B cell (primary cell): Measurements from ENCODE around the gene CACNA1A. TPM values are rescaled to one million over a fixed set of nuclear protein-coding genes. Genes with fewer than 3 reads are reported as not detected.

ENCODE experiments used
- ATAC-seq: fragments of 200-7000 bp; cut with Tn5 transposase; one replicate; pipeline ENCODE4 v1.10.0; 2021; ENCODE audit warnings: low read depth, mild to moderate bottlenecking, moderate number of reproducible peaks, moderate library complexity
- CTCF ChIA-PET: fragments of 350-600 bp; sonication (Branson Sonifier 250); formaldehyde crosslinking; loops from one replicate; lab custom pipeline; 2021; ENCODE audit warnings: antibody characterized with exemption, inconsistent platforms; lab: Charles Lee
- POLR2A ChIA-PET: fragments of 350-600 bp; sonication (Branson Sonifier 250); formaldehyde crosslinking; loops from one replicate; lab custom pipeline; 2021; ENCODE audit warnings: antibody characterized with exemption; lab: Charles Lee
- DNase-seq: peaks from one replicate; pipeline ENCODE4 v3.0.0; 2013
- H2AFZ ChIP-seq: 2 replicates; pipeline ENCODE4 v1.6.1; 2012; ENCODE audit warnings: mild to moderate bottlenecking, low read depth, low read length; ENCODE audit not compliant: insufficient read depth, poor library complexity, severe bottlenecking
- H3K27ac ChIP-seq, 2 donors: 1 replicate in 1 of 2; 2 replicates in 1 of 2; pipeline ENCODE4 v1.5.1; 2012 to 2013; ENCODE audit warnings: low read length in 2 of 2, mild to moderate bottlenecking in 2 of 2, moderate library complexity in 1 of 2
- H3K27me3 ChIP-seq, 4 experiments: fragments of 200-600 bp in 1 of 4; sonication (generic) in 1 of 4; replicated peaks in 1 of 4; 1 replicate in 2 of 4; 2 replicates in 2 of 4; pipeline versions ENCODE4 v1.6.1 to v1.7.0; 2013 to 2016; ENCODE audit warnings: low read length in 3 of 4, mild to moderate bottlenecking in 2 of 4, mixed read lengths in 1 of 4, moderate library complexity in 1 of 4; ENCODE audit not compliant: insufficient read depth in 4 of 4, control insufficient read depth in 3 of 4; ENCODE audit errors: control extremely low read depth in 1 of 4
- H3K36me3 ChIP-seq, 2 experiments: replicated peaks in 1 of 2; 1 replicate in 1 of 2; 2 replicates in 1 of 2; pipeline versions ENCODE4 v1.6.1 to v1.7.1; 2013; ENCODE audit warnings: low read length in 1 of 2; ENCODE audit not compliant: insufficient read depth in 2 of 2, control insufficient read depth in 1 of 2; ENCODE audit errors: control extremely low read depth in 1 of 2, extremely low read depth in 1 of 2
- H3K4me1 ChIP-seq, 2 donors: fragments of 200-600 bp in 1 of 2; sonication (generic) in 1 of 2; 1 replicate in 1 of 2; 2 replicates in 1 of 2; pipeline versions ENCODE4 v1.5.1 to v1.6.1; 2013 to 2017; ENCODE audit warnings: low read length in 2 of 2; ENCODE audit not compliant: control insufficient read depth in 2 of 2, insufficient read depth in 2 of 2
- H3K4me2 ChIP-seq: replicated peaks from 2 replicates; pipeline ENCODE3; 2012; ENCODE audit warnings: mild to moderate bottlenecking, low read depth, low read length; ENCODE audit not compliant: poor library complexity, severe bottlenecking
- H3K4me3 ChIP-seq, 5 experiments: fragments of 200-600 bp in 1 of 5; sonication (generic) in 1 of 5; 1 replicate in 3 of 5; 2 replicates in 2 of 5; pipeline versions ENCODE4 v1.5.1 to v1.7.0; 2011 to 2016; ENCODE audit warnings: low read length in 4 of 5, mild to moderate bottlenecking in 4 of 5, low read depth in 2 of 5, control low read depth in 1 of 5, moderate library complexity in 1 of 5; ENCODE audit not compliant: insufficient read depth in 1 of 5; ENCODE audit errors: control extremely low read depth in 1 of 5, extremely low read depth in 1 of 5
- H3K79me2 ChIP-seq: fragments of 200-600 bp; sonication (generic); one replicate; pipeline ENCODE4 v1.6.0; 2016; ENCODE audit warnings: low read length; ENCODE audit not compliant: control insufficient read depth, insufficient read depth
- H3K9ac ChIP-seq: fragments of 200-600 bp; sonication (generic); 2 replicates; pipeline ENCODE4 v1.6.1; 2017; ENCODE audit warnings: mild to moderate bottlenecking, low read length, moderate library complexity
- H3K9me3 ChIP-seq, 3 donors: one replicate each; pipeline versions ENCODE4 v1.6.1 to v1.7.1; 2013; ENCODE audit warnings: low read length in 2 of 3; ENCODE audit not compliant: control insufficient read depth in 2 of 3, insufficient read depth in 1 of 3; ENCODE audit errors: control extremely low read depth in 1 of 3
- H4K20me1 ChIP-seq: 2 replicates; pipeline ENCODE4 v1.6.0; 2012; ENCODE audit warnings: mild to moderate bottlenecking, low read length; ENCODE audit not compliant: insufficient read depth, control insufficient read depth, poor library complexity, severe bottlenecking
- H3K27ac Mint-ChIP-seq: one replicate; pipeline ENCODE4 v1.8.0; 2021; ENCODE audit warnings: mixed read lengths
- H3K27me3 Mint-ChIP-seq: one replicate; pipeline ENCODE4 v1.8.0; 2021; ENCODE audit warnings: mixed read lengths
- H3K4me1 Mint-ChIP-seq: one replicate; pipeline ENCODE4 v1.8.0; 2021; ENCODE audit warnings: mixed read lengths
- H3K4me3 Mint-ChIP-seq: one replicate; pipeline ENCODE4 v1.8.0; 2021; ENCODE audit warnings: mixed read lengths
- H3K9me3 Mint-ChIP-seq: one replicate; pipeline ENCODE4 v1.8.0; 2022; ENCODE audit warnings: mixed read lengths; ENCODE audit not compliant: insufficient read depth
- EZH2 ChIP-seq: IDR thresholded peaks from 2 replicates; pipeline ENCODE4 v1.6.1; 2012; ENCODE audit warnings: borderline replicate concordance, low read depth, mild to moderate bottlenecking, moderate library complexity, low read length; ENCODE audit not compliant: insufficient read depth, poor library complexity, severe bottlenecking
- WGBS: methylation state at CpG from one replicate; pipeline ENCODE4 v1.1.5; 2013; ENCODE audit warnings: missing lambda C conversion rate; ENCODE audit not compliant: insufficient coverage; 5-methylcytosine and 5-hydroxymethylcytosine counted together
- intact Hi-C: fragments of 100-400 bp; cut with micrococcal nuclease; formaldehyde crosslinking; loops from one replicate; pipeline ENCODE4 v1.10.0; 2022
- polyA plus RNA-seq: library from polyadenylated mRNA; depleted of rRNA; stranded (reverse); fragments of >200 nt; gene quantifications from 2 replicates; pipeline ENCODE4 v1.2.3, GENCODE V29; 2012
- total RNA-seq, 2 donors: library from RNA; stranded (reverse); fragments of 120-200 nt in 1 of 2; gene quantifications; 1 replicate in 1 of 2; 2 replicates in 1 of 2; pipeline versions ENCODE4 v1.2.3 to v1.2.4, GENCODE V29; 2013 to 2022
- TF ChIP-seq, protein P1 (sequence below): fragments of 200-600 bp; IDR thresholded peaks from one replicate; pipeline ENCODE4 v1.8.0; 2022; ENCODE audit warnings: antibody characterized with exemption, mild to moderate bottlenecking

Gene CACNA1A
- total and polyA plus RNA-seq, 2 donors (not counting 1 experiment from before 2014, with no cell fraction given) = 1.2 to 1.3 TPM

DNA sequence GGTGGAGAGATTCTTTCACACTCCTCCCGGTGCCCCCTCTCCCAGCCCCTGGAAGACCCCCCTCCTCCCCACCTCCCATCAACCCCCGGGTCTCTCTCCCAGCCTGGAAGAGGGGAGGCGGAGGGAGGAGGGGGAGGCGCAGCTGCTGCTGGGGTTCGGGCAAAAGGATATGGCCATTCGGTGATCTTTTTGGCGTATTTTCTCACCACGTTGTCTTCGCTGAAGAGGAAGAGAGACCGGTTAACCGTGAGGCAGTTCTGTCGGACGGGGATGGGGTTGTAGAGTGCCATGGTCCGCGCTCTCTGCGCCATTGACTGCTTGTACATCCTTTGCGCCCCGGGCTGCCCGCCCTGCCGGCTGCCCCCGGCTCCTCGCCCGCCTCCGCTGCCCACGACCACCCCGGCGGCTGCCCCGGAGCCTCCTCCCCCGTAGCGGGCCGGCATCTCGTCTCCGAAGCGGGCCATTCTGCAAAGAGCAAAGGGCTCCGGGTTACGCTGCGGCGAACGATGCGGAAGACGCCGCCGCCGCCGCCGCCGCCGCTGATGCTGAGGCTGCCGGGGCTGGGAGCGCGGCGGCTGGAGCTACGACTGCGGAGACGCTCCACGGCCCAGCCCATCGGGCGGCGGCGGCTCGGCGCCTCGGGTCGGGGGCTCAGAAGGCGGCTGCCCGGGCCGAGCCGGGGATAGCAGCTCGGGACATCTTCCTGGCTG, 363 bp downstream of the CACNA1A start:
- H3K4me3 Mint-ChIP-seq = peak overlapping the region; percentile 23
- no peaks in the 10 kb centered on the region for H4K20me1 ChIP-seq
- no peaks in the 10 kb centered on the region for H3K4me1 Mint-ChIP-seq
- H3K4me1 ChIP-seq = peaks cover 0 to 5% of the 10 kb centered on the region in 2 donors
- H3K27me3 Mint-ChIP-seq = peaks cover 67% of the 10 kb centered on the region
- peaks cover 0 to 47% (median 31%) of the 10 kb centered on the region in 4 experiments for H3K27me3 ChIP-seq
- peaks cover 0 to 17% (median 0%) of the 10 kb centered on the region in 3 donors for H3K9me3 ChIP-seq
- no peaks in the 10 kb centered on the region for H3K36me3 ChIP-seq
- H3K27ac Mint-ChIP-seq = no peak overlapping the region
- H3K79me2 ChIP-seq = no peaks in the 10 kb centered on the region
- peak overlapping the region; percentile 65 for H2AFZ ChIP-seq
- DNase-seq (peak; percentile 30), ATAC-seq (no peak)
- WGBS = 6% methylated on average over 52 of the region's 69 CpGs
- peak overlapping the region in 1 of 5 experiments; percentile 12 for H3K4me3 ChIP-seq
- ChIA-PET CTCF (no interaction called here), POLR2A (no interaction called here)
- no peak for TF ChIP-seq EZH2
- H3K9ac ChIP-seq = peak overlapping the region; percentile 15
- H3K27ac ChIP-seq = no peak overlapping the region
- H3K9me3 Mint-ChIP-seq = peaks cover 2% of the 10 kb centered on the region
- intact Hi-C loops = no loop called here
- peak overlapping the region; percentile 76 for H3K4me2 ChIP-seq

DNA sequence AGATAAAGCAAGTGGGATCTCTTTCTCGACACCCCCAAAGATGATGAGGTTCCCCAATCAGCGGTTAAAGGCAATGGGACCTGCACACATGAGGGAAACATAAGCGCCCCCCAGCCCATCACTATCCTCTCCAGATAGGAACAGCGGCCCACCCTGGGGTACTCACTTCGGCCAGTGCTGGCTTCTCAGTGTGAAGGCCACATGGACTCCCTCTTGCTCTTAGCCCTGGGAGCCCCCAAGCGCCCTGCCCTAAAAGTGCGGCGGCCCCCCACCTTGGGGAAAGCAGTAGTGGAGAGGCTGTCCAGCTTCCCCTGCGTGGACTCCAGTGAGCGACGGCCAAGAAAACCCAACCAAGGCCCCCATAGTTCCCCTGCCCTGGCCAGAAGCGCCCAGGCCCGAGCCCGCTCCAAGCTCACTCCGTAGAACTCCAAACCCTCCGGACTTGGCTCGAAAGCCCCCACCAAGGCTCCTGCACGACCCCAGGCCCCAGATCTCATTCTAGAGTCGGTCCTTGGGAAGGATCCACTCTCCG, 1.0 kb downstream of the CACNA1A start:
- peaks cover 0 to 17% (median 0%) of the 10 kb centered on the region in 3 donors for H3K9me3 ChIP-seq
- H3K4me3 ChIP-seq = no peak overlapping the region
- H3K9ac ChIP-seq = no peak overlapping the region
- no peak overlapping the region for H2AFZ ChIP-seq
- 50% methylated on average over 19 of the region's 20 CpGs for WGBS
- H3K79me2 ChIP-seq = no peaks in the 10 kb centered on the region
- ChIA-PET POLR2A (no interaction called here), CTCF (no interaction called here)
- Mint-ChIP-seq H3K27ac (no peak overlapping the region), H3K27me3 (peaks cover 68% of the 10 kb centered on the region), H3K9me3 (peaks cover 4% of the 10 kb centered on the region), H3K4me3 (peak overlapping the region; percentile 50), H3K4me1 (no peaks in the 10 kb centered on the region)
- ATAC-seq (no peak), DNase-seq (no peak)
- intact Hi-C loops = no loop called here
- H3K4me2 ChIP-seq = no peak overlapping the region
- H3K27ac ChIP-seq = no peak overlapping the region
- TF ChIP-seq, protein P1, sequence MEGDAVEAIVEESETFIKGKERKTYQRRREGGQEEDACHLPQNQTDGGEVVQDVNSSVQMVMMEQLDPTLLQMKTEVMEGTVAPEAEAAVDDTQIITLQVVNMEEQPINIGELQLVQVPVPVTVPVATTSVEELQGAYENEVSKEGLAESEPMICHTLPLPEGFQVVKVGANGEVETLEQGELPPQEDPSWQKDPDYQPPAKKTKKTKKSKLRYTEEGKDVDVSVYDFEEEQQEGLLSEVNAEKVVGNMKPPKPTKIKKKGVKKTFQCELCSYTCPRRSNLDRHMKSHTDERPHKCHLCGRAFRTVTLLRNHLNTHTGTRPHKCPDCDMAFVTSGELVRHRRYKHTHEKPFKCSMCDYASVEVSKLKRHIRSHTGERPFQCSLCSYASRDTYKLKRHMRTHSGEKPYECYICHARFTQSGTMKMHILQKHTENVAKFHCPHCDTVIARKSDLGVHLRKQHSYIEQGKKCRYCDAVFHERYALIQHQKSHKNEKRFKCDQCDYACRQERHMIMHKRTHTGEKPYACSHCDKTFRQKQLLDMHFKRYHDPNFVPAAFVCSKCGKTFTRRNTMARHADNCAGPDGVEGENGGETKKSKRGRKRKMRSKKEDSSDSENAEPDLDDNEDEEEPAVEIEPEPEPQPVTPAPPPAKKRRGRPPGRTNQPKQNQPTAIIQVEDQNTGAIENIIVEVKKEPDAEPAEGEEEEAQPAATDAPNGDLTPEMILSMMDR = no peak
- no peak for TF ChIP-seq EZH2
- H4K20me1 ChIP-seq = no peaks in the 10 kb centered on the region
- no peaks in the 10 kb centered on the region for H3K36me3 ChIP-seq
- peaks cover 0 to 47% (median 29%) of the 10 kb centered on the region in 4 experiments for H3K27me3 ChIP-seq
- H3K4me1 ChIP-seq = peaks cover 0 to 5% of the 10 kb centered on the region in 2 donors
